Esophagus muscularis mucosa (tissue), 3 donors: ENCODE data around the gene IFIH1.

Source experiments
- POLR2A ChIP-seq: fragments of 450-650 bp; IDR thresholded peaks from one replicate; pipeline ENCODE4 v1.6.1; 2017; ENCODE audit warnings: antibody characterized with exemption, moderate library complexity, mild to moderate bottlenecking, low read depth
- TF ChIP-seq, protein P1 (sequence below), 3 experiments: fragments of 200-600 bp in 2 of 3; fragments of 450-650 bp in 1 of 3; sonication (generic) in 2 of 3; IDR thresholded peaks; one replicate each; pipeline ENCODE4 v1.5.1; 2017 to 2019; ENCODE audit warnings: antibody characterized with exemption in 3 of 3, mild to moderate bottlenecking in 2 of 3, moderate library complexity in 1 of 3

DNA sequence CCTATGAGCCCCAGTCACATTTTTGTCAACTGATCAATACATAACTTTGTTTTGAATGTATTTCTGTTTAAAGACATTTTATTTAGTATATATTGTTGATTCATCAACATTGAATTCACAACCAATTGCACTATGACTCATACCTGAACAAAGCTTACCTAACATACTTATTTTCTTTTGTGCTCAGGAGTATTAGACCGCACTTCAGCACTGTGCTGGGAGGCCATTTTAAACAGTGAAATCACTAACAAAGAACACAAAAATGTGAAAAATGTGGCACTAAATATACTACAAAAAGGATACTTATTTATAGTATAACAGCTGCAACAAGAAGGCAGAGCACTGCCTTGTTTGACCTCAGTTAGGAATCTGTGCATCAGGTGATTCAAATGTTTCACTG, 12.4 kb upstream of the IFIH1 start:
- TF ChIP-seq, protein P1, sequence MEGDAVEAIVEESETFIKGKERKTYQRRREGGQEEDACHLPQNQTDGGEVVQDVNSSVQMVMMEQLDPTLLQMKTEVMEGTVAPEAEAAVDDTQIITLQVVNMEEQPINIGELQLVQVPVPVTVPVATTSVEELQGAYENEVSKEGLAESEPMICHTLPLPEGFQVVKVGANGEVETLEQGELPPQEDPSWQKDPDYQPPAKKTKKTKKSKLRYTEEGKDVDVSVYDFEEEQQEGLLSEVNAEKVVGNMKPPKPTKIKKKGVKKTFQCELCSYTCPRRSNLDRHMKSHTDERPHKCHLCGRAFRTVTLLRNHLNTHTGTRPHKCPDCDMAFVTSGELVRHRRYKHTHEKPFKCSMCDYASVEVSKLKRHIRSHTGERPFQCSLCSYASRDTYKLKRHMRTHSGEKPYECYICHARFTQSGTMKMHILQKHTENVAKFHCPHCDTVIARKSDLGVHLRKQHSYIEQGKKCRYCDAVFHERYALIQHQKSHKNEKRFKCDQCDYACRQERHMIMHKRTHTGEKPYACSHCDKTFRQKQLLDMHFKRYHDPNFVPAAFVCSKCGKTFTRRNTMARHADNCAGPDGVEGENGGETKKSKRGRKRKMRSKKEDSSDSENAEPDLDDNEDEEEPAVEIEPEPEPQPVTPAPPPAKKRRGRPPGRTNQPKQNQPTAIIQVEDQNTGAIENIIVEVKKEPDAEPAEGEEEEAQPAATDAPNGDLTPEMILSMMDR (IDR thresholded peaks at IDR 0.05): no peak
- TF ChIP-seq POLR2A: no peak
